ENCODE results near the gene DYSF. TPM values are rescaled to one million over a fixed set of nuclear protein-coding genes. Genes with fewer than 3 reads are reported as not detected.

Gene DYSF
- polyA plus RNA-seq, 4 donors, result 0.67 to 5.0 (median 3.2) TPM

DNA sequence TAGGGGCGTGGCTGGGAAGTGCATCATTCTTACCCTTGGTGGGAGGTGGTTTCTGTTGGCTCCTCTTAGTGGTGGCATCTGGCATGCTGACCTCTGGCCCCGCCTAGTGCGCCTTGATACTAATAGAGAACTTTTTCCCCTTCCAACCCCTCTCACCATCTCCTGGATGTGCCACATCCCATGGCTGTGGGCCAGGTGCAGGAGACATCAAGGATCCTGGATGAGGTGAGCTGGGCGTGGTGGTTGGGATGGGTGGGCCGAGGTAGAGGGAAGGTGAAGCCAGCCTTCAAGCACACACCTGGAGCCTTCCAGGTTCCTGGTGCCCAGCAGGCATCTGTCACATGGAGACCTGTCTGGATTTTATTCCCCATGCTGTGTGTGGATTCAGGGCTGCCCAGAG is 149.2 kb downstream of the DYSF start:
- WGBS, 3 donors, result 70 to 75% (median 75%) methylated on average over 5 of the region's 5 CpGs
- Histone ChIP-seq H3K27me3 (ENCODE audit: control insufficient read depth in 3 of 3, insufficient read depth in 3 of 3, low read length in 3 of 3) (no peaks in the 10 kb centered on the region), H3K4me3 (ENCODE audit: low read depth in 1 of 3, low read length in 3 of 3) (no peak overlapping the region)

DNA sequence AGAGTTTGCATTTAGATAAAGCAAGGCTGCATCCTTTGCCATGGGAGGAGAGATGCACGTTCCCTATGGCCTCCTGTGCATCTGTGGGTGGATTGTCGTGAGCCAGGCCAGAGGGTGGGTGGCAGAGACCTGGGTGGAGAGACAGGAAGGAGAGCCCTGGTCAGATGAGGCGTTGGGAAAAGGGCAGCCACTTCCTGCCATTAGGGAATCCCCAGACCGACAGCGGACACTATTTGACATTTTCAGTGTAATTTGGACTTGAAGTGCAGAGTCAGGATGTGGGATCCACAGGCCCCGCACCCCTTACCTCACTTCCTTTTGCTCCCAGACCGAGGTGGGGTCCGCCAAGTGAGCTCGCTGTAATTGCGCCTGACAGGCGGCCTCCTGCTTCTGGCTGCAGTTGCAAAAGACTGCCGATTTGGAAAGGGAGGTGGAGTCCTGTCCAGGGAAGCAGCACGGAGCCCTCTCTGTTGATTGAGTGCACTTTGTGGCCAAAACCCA is 150.0 kb downstream of the DYSF start:
- FAIRE-seq (no peak), DNase-seq (no peak)
- no peak overlapping the region for H3K4me3 ChIP-seq (ENCODE audit: low read depth in 1 of 3, low read length in 3 of 3)
- H3K36me3 ChIP-seq (ENCODE audit: control insufficient read depth in 3 of 3, insufficient read depth in 2 of 3, low read depth in 1 of 3, low read length in 3 of 3), result no peaks in the 10 kb centered on the region
- no peaks in the 10 kb centered on the region for H3K4me1 ChIP-seq (ENCODE audit: control insufficient read depth in 3 of 3, insufficient read depth in 2 of 3, low read depth in 1 of 3, low read length in 2 of 3)
- H3K9me3 ChIP-seq (ENCODE audit: control insufficient read depth in 2 of 2, insufficient read depth in 1 of 2, low read depth in 1 of 2, low read length in 1 of 2), result no peaks in the 10 kb centered on the region
- WGBS, 3 donors, result 43 to 79% (median 61%) methylated on average over 13 of the region's 13 CpGs
- H3K27me3 ChIP-seq (ENCODE audit: control insufficient read depth in 3 of 3, insufficient read depth in 3 of 3, low read length in 3 of 3), result no peaks in the 10 kb centered on the region
- H3K27ac ChIP-seq (ENCODE audit: low read depth in 1 of 3, low read length in 2 of 3), result no peak overlapping the region

More for the DNA sequence above, 149.2 kb downstream of the DYSF start:
- FAIRE-seq (no peak), DNase-seq (no peak)
- H3K9me3 ChIP-seq (ENCODE audit: control insufficient read depth in 2 of 2, insufficient read depth in 1 of 2, low read depth in 1 of 2, low read length in 1 of 2), result no peaks in the 10 kb centered on the region
- no peaks in the 10 kb centered on the region for H3K4me1 ChIP-seq (ENCODE audit: control insufficient read depth in 3 of 3, insufficient read depth in 2 of 3, low read depth in 1 of 3, low read length in 2 of 3)
- no peaks in the 10 kb centered on the region for H3K36me3 ChIP-seq (ENCODE audit: control insufficient read depth in 3 of 3, insufficient read depth in 2 of 3, low read depth in 1 of 3, low read length in 3 of 3)
- H3K27ac ChIP-seq (ENCODE audit: low read depth in 1 of 3, low read length in 2 of 3), result no peak overlapping the region

DNA sequence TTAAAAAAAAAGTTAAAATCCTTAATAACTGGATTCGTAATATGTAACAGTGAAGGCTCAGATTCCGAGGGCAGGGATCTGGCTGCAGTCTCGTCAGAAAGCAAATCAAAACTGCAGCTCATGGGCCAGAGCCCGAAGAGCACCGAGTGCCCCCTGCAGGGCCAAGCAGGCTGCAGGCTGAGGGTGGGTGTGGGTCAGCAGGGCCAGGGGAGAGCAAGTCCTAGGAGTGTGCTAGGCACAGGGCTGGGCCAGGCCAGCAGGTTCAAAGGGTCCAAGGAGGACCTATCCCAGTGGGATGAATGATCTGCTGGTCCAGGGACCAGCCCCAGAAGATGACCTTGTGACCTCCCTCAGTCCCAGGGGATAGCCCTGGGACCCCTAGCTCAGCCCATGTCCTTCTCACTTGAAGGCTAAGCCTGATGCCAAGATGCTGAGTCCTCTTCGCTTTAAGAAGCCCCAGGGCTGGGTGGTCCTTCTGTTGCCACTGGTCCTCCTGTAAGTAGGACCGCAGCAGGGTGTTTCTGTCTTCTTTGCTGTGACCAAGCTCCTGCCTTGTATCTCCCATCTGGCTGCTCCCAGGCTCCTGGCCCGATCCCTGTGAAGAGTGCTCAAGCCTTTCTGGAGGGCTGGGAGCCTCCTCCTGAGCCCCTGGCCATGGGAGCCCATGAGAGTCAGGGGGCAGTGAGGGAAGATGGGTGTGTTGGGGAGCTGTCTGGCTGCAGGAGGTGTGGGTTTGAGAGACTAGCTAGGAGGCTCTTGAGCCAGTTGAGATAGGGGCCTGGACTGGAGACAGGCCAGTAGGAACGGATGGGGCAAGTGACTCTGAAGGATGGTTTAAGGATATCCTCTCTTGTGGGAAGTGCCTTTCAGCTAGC is 150.7 kb downstream of the DYSF start:
- H3K36me3 ChIP-seq (ENCODE audit: control insufficient read depth in 3 of 3, insufficient read depth in 2 of 3, low read depth in 1 of 3, low read length in 3 of 3), result no peaks in the 10 kb centered on the region
- H3K9me3 ChIP-seq (ENCODE audit: control insufficient read depth in 2 of 2, insufficient read depth in 1 of 2, low read depth in 1 of 2, low read length in 1 of 2), result no peaks in the 10 kb centered on the region
- no peak overlapping the region for H3K4me3 ChIP-seq (ENCODE audit: low read depth in 1 of 3, low read length in 3 of 3)
- WGBS, 3 donors, result 71 to 85% (median 83%) methylated on average over 9 of the region's 9 CpGs
- DNase-seq, result no peak
- H3K4me1 ChIP-seq (ENCODE audit: control insufficient read depth in 3 of 3, insufficient read depth in 2 of 3, low read depth in 1 of 3, low read length in 2 of 3), result no peaks in the 10 kb centered on the region
- H3K27me3 ChIP-seq (ENCODE audit: control insufficient read depth in 3 of 3, insufficient read depth in 3 of 3, low read length in 3 of 3), result no peaks in the 10 kb centered on the region
- H3K27ac ChIP-seq (ENCODE audit: low read depth in 1 of 3, low read length in 2 of 3), result no peak overlapping the region
- FAIRE-seq, result no peak

DNA sequence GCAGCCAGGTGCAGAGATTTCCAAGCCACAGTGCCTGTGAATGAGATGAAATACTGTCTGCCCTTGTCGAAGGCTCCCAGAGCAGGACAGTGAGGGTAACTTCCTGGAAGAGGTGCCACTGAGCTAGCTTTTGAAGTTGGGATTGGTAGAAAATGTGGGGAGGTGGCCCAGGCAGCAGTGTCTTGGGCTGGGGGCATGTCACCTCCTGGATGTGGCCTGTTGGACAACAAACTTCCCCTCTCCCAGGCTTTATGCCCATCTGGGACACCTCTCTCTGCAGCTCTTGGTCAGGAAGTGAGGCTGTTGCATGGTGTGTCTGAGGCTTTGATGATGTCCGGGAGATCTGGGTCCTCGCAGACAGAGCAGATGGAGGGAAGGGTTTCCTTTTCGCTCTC is 151.4 kb downstream of the DYSF start:
- WGBS, 3 donors, result 53 to 72% (median 57%) methylated on average over 4 of the region's 4 CpGs
- DNase-seq (no peak), FAIRE-seq (no peak)
- H3K4me1 ChIP-seq (ENCODE audit: control insufficient read depth in 3 of 3, insufficient read depth in 2 of 3, low read depth in 1 of 3, low read length in 2 of 3), result no peaks in the 10 kb centered on the region
- H3K27me3 ChIP-seq (ENCODE audit: control insufficient read depth in 3 of 3, insufficient read depth in 3 of 3, low read length in 3 of 3), result no peaks in the 10 kb centered on the region
- no peak overlapping the region for H3K4me3 ChIP-seq (ENCODE audit: low read depth in 1 of 3, low read length in 3 of 3)
- H3K9me3 ChIP-seq (ENCODE audit: control insufficient read depth in 2 of 2, insufficient read depth in 1 of 2, low read depth in 1 of 2, low read length in 1 of 2), result no peaks in the 10 kb centered on the region
- no peaks in the 10 kb centered on the region for H3K36me3 ChIP-seq (ENCODE audit: control insufficient read depth in 3 of 3, insufficient read depth in 2 of 3, low read depth in 1 of 3, low read length in 3 of 3)
- no peak overlapping the region for H3K27ac ChIP-seq (ENCODE audit: low read depth in 1 of 3, low read length in 2 of 3)

DNA sequence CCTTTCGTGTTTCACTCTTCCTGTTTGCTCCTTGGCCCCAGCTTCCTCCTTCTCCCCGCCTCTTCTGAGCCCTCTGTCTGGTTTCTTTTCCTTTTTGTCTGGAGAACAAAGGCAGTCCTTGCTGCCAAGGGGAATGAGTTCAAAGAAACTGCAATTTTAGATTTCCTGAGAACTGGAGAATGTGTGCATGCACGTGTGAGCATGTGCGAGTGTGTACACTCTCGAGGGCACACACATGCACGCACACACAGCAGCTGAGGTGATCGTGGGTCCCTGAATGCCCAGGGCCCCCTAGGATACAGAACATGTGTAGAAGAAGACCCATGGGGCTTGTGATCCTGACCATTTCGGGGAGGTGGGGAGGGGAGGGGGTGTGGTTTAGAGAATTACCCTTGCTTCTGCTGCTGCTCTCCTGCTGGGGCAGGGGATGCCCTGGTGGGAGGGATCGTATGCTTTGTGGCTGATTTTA is 151.8 kb downstream of the DYSF start:
- 49 to 56% (median 52%) methylated on average over 9 of the region's 9 CpGs for WGBS, 3 donors
- FAIRE-seq (no peak), DNase-seq (no peak)
- Histone ChIP-seq H3K36me3 (ENCODE audit: control insufficient read depth in 3 of 3, insufficient read depth in 2 of 3, low read depth in 1 of 3, low read length in 3 of 3) (no peaks in the 10 kb centered on the region), H3K4me3 (ENCODE audit: low read depth in 1 of 3, low read length in 3 of 3) (no peak overlapping the region), H3K9me3 (ENCODE audit: control insufficient read depth in 2 of 2, insufficient read depth in 1 of 2, low read depth in 1 of 2, low read length in 1 of 2) (no peaks in the 10 kb centered on the region), H3K27me3 (ENCODE audit: control insufficient read depth in 3 of 3, insufficient read depth in 3 of 3, low read length in 3 of 3) (no peaks in the 10 kb centered on the region), H3K27ac (ENCODE audit: low read depth in 1 of 3, low read length in 2 of 3) (no peak overlapping the region), H3K4me1 (ENCODE audit: control insufficient read depth in 3 of 3, insufficient read depth in 2 of 3, low read depth in 1 of 3, low read length in 2 of 3) (no peaks in the 10 kb centered on the region)

DNA sequence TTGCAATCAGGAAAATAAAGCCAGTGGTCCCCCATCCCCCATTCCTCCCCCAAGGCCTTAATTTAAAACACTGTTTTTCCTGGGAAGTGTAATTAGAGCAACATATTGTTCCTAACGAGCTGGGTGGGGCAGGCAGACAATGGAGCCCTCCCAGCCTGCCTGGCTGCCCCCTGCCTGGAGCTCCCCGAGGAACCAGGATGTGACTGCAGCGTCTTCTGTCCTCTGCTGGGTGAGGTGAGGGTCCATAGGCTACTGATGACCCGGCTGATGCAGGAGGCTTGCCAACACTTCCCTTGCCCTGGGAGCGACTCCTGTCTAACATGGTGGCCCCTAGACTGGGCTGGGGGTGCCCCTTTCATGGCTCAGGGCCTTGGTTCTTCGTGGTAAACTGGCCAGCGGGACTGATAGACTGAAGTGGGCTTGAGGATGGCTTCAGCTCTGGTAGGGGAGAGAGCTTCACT is 152.4 kb downstream of the DYSF start:
- DNase-seq, result no peak

DNA sequence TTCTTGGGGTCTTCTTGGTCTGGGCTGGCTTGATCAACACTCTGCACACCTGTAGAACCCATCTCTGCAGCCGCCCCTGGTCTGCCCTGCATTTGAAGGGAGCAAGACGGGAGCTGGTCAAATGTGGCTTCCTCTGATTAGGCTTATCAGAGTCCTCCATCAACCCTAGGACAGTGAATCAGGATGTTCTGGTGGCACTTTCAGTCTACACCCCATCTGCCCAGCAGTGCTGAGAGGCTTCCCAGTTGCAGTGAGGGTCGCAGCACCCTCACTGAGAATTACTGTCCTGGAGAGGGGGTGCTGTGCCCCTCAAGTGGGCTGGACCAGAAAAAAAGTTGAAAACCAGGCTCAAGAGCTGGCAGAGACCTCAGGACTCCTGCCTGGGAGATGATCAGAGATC is 152.9 kb downstream of the DYSF start:
- Histone ChIP-seq H3K27me3 (ENCODE audit: control insufficient read depth in 3 of 3, insufficient read depth in 3 of 3, low read length in 3 of 3) (no peaks in the 10 kb centered on the region), H3K4me3 (ENCODE audit: low read depth in 1 of 3, low read length in 3 of 3) (no peak overlapping the region), H3K4me1 (ENCODE audit: control insufficient read depth in 3 of 3, insufficient read depth in 2 of 3, low read depth in 1 of 3, low read length in 2 of 3) (no peaks in the 10 kb centered on the region), H3K36me3 (ENCODE audit: control insufficient read depth in 3 of 3, insufficient read depth in 2 of 3, low read depth in 1 of 3, low read length in 3 of 3) (no peaks in the 10 kb centered on the region), H3K27ac (ENCODE audit: low read depth in 1 of 3, low read length in 2 of 3) (no peak overlapping the region), H3K9me3 (ENCODE audit: control insufficient read depth in 2 of 2, insufficient read depth in 1 of 2, low read depth in 1 of 2, low read length in 1 of 2) (no peaks in the 10 kb centered on the region)
- FAIRE-seq, result no peak
- DNase-seq, result no peak
- 82 to 91% (median 83%) methylated on average over 3 of the region's 3 CpGs for WGBS, 3 donors

More for the DNA sequence above, 152.4 kb downstream of the DYSF start:
- no peak for FAIRE-seq
- Histone ChIP-seq H3K36me3 (ENCODE audit: control insufficient read depth in 3 of 3, insufficient read depth in 2 of 3, low read depth in 1 of 3, low read length in 3 of 3) (no peaks in the 10 kb centered on the region), H3K27me3 (ENCODE audit: control insufficient read depth in 3 of 3, insufficient read depth in 3 of 3, low read length in 3 of 3) (no peaks in the 10 kb centered on the region), H3K9me3 (ENCODE audit: control insufficient read depth in 2 of 2, insufficient read depth in 1 of 2, low read depth in 1 of 2, low read length in 1 of 2) (no peaks in the 10 kb centered on the region), H3K4me3 (ENCODE audit: low read depth in 1 of 3, low read length in 3 of 3) (no peak overlapping the region), H3K27ac (ENCODE audit: low read depth in 1 of 3, low read length in 2 of 3) (no peak overlapping the region), H3K4me1 (ENCODE audit: control insufficient read depth in 3 of 3, insufficient read depth in 2 of 3, low read depth in 1 of 3, low read length in 2 of 3) (no peaks in the 10 kb centered on the region)
- 64 to 73% (median 73%) methylated on average over 7 of the region's 7 CpGs for WGBS, 3 donors

DNA sequence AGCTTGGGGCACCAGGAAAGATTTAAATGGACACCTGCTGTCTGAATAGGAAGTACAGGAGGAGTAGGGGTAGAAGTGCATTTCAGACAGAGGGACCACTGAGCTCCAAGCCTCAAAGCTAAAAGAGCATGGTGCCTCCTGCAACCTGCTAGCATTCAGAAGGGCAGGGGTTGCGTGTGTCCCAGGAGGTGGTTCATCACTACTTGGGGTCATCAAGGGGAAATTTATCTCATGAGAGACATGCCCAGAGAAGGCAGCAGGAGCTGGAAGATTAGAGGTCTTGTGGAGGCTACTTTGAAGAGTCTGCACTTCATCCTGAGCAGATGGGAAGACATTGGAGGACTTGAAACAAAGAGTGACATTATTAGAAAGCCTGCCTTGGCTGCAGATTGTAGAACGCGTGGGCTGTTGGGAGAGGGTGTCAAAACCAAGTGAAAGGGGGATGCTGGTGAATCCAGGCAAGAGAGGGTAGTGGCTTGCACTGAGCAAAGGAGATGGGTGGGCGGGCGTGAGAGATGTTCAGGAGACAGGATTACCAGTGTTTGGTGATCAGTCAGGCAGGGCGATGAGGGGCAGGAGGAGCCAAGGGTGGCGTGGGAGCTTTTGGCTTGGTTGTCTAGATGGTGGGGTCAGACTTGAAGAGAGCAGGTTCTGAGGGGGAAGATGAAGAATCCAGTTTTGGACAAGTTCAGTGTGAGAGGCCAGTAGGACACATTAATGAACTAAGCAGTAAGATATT is 154.0 kb downstream of the DYSF start:
- DNase-seq, result no peak
- no peak overlapping the region for H3K4me3 ChIP-seq (ENCODE audit: low read depth in 1 of 3, low read length in 3 of 3)
- H3K4me1 ChIP-seq (ENCODE audit: control insufficient read depth in 3 of 3, insufficient read depth in 2 of 3, low read depth in 1 of 3, low read length in 2 of 3), result no peaks in the 10 kb centered on the region
- H3K36me3 ChIP-seq (ENCODE audit: control insufficient read depth in 3 of 3, insufficient read depth in 2 of 3, low read depth in 1 of 3, low read length in 3 of 3), result no peaks in the 10 kb centered on the region
- no peak overlapping the region for H3K27ac ChIP-seq (ENCODE audit: low read depth in 1 of 3, low read length in 2 of 3)
- no peak for FAIRE-seq
- no peaks in the 10 kb centered on the region for H3K27me3 ChIP-seq (ENCODE audit: control insufficient read depth in 3 of 3, insufficient read depth in 3 of 3, low read length in 3 of 3)
- WGBS, 3 donors, result 88 to 94% (median 91%) methylated on average over 7 of the region's 7 CpGs
- H3K9me3 ChIP-seq (ENCODE audit: control insufficient read depth in 2 of 2, insufficient read depth in 1 of 2, low read depth in 1 of 2, low read length in 1 of 2), result no peaks in the 10 kb centered on the region
